Right renal cortex interstitium (tissue), 3 donors: Measurements from ENCODE around the gene TBX4. TPM values are rescaled to one million over a fixed set of nuclear protein-coding genes. Genes with fewer than 3 reads are reported as not detected.
"Not testable (repeated sequence)": the region's sequence is repeated elsewhere in the genome, so short reads cannot be mapped to it uniquely, and the experiment has no call there.

Experiments
- DNase-seq, 3 donors: peaks; one replicate each; pipeline ENCODE4 v3.0.0-alpha.2; 2013; ENCODE audit warnings: low read depth in 3 of 3, low spot score in 2 of 3
- polyA plus RNA-seq, 3 donors: library from polyadenylated mRNA; unstranded; fragments of 120-200 nt; gene quantifications; one replicate each; pipeline ENCODE4 v1.2.1, GENCODE V29; 2013; ENCODE audit not compliant: insufficient read length in 3 of 3

TBX4 gene
- polyA plus RNA-seq, 3 donors, result 0.07 to 0.31 (median 0.26) TPM

DNA sequence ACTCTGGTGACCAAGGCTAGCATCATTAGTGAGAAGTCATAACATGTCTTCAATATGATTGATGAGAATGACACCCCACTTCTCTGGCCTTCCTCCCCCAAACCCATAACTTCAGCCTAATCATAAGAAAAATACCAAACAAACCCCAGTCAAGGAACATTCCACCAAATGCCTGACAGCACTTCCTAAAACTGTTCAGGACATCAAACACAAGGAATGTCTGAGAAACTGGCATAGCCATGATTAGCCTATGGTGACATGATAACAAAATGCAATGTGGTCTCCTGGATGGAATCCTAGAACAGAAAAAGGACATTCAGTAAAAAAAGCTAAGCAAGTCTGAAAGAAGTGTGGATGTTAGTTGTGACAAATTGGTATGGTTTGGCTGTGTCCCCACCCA, 24.7 kb upstream of the TBX4 start:
- no peak for DNase-seq

DNA sequence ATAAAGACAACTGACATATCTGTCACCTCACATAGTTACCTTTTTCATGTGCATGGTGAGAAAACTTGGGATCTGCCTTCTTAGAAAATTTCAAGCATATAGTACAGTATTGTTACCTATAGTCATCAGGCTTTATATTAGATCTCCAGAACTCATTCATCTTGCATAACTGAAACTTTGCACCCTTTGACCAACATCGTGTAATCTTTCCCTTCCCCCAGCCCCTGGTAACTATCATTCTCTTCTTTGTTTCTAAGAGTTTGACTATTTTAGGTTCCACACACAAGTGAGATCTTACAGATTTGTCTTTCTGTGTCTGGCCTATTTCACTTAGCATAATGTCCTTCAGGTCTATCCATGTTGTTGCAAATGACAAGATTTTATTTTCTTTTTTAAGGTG, 22.9 kb upstream of the TBX4 start:
- no peak for DNase-seq

DNA sequence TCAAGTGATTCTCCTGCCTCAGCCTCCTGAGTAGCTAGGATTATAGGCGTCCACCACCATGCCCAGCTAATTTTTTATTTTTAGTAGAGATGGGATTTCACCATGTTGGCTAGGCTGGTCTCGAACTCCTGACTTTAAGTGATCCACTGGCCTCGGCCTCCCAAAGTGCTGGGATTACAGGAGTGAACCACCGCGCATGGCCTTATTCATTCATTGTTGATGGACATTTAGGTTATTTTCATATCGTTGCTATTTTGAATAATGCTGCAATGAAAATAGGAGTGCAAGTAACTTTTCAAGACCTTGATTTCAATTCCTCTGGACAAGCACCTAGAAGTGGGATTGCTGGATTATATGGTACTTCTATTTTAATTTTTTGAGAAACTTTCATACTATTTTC, 22.4 kb upstream of the TBX4 start:
- not testable (repeated sequence) for DNase-seq

DNA sequence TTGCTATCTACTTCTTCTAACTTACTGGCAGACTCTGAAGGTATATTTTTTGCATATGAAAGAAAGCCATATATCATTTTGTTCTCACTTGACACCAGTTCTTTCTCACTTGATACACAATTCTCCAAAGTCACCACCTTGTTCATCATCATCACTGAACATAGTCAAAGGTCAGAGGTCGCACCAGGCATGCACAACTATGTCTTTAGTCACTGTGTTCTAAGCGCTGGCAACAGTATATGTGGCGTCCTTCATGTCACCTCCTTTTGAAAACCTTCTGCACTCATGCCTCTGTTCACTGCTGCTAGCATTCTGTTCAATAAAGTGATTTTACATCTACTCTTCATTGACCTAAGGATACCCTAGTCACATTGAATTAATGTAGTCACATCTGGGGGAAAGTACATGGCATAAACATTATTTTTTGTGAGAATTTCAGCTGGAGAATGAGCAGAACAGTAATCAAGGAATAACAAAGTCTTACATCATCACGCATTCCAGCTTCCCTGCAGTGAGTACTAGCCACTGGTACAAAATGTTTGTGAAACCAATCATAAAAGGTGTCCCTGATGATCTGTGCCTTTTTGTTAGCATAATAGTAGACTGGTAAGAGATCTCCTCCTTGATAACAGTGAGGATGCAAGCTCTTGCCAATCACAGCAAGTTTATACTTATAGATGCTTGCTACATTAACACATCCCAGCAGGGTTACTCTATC, 20.5 kb upstream of the TBX4 start:
- DNase-seq, result no peak

DNA sequence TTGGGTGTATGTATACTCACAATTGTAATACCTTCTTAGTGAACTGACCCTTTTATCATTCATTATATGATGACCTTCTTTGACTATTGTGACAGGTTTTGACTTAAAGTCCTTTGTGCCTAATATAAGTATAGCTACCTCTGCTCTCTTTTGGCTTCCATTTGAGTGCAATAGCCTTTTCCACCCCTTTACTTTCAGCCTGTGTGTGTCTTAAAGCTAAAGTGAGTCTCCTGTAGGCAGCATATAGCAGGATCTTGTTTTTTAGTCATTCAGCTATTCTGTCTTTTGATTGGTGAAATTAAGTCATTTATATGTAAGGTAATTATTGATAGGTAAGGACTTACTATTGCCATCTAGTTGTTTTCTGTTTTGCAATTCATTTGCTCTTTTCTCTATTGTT, 15.9 kb upstream of the TBX4 start:
- no peak for DNase-seq

DNA sequence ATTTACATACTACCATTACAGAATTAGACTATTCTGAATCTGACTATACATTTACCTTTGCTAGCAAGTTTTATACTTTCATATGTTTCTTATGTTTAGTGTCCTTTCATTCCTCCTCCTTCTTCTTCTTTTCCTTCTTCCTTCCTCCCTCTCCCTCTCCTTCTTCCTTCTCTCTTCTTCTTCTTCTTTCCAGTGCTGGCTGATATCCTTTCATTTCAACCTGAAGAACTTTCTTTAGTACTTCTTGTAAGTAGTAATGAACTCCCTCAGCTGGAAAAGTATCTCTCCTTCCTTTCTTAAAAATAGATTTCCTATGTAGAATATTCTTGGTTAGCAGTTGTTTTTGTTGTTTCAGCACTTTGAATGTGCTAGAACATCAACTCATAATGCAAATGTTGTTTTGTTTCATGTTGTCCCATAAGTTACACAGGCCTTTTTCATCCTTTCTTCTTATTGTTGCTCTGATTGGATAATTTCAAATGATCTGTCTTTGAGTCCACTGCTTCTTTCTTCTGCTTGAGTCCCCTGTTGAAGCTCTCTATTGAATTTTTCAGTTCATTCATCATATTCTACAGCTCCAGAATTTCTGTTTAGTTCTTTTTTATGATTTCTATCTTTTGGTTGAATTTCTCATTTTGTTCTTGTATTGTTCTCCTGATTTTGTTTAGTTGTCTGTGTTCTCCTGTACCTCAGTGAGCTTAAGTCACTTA, 15.1 kb upstream of the TBX4 start:
- DNase-seq, result no peak

DNA sequence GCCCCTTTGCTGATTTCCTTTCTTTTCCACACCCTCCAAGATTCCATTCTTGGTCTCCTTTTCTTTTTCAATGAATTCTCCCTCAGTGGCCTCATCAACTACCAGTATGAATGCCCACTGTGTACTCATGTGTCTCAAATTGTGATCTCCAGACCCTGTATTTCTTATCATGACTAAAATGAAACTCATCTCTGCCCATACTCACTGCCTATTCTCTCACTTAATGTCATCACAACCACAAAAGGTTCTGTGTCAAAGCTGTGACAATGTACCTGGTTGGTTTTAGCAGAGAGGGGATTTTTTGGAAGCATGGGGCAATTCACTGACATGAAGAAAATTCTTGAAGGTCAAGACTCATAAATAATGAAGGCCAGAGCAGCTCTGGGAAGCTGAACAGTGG, 11.5 kb upstream of the TBX4 start:
- DNase-seq, result no peak

DNA sequence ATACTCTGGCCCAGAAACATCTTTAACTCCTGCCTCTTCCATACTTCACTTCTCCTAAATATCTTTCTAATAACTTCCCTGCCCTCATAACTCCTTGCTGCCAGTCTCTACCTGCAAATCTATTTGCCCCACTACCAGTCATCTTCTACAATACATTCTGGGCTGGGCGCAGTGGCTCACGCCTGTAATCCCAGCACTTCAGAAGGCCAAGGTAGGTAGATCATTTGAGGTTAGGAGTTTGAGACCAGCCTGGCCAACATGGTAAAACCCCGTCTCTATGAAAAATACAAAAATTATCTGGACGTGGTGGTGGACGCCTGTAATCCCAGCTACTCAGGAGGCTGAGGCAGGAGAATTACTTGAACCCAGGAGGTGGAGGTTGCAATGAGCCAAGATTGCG, 10.7 kb upstream of the TBX4 start:
- not testable (repeated sequence) for DNase-seq

DNA sequence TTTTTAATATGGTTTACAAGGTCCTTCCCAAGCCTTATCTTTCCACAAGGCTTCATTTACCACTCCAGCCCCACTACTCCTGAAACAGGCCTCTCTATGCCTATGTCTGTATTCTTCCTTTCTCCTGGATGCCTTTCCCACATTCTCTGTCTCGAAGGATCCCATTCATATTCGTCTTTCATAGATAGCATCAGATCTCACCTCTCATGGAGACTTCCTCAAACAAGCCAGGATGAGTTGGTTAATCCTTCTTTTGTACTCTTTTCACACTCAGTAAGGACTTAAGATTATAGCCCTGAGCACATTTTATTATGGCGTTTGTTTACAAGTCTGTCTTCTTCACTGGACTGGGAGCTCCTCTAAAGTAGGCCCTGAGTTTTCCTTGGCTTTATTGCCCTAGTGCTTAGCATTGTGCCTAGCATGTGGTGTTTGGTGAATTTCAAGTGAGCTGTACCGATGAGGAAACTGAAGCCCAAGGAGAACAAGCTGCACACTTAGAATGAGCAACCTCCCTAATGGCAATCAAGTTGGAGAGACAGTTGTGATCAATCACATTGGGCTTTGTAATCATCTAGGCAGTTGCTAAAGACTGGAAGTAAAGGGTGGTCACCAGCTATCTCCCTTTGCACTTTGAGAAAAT, 10.0 kb upstream of the TBX4 start:
- DNase-seq, result no peak

DNA sequence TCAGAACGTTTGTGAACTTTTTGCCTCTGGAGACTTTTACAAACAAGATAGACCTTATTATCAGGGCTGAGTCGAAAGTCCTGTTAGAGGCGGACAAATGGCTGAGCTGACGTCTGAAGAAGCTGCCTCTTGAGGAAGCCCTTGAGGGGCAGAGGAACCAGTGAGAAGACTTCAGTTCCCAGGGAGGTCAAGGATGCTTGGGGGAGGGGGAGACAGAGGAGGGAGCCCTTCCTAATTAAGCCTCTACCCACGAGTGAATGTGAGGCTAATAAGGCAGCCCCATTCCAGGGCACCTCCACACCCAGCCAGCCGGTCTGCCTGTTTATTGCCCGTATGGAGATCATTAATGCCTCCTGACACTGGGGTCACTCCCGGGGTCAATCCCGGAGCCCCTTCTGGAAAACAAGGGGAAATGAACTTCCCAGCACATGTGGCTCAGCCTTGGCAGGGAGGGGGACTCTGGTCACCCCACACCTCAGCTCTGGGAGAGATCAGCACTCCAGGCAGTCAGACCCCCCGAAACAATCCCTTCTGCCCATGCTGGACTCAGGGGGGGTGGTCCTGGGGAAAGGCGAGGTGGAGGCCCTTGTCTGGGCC, 9.2 kb upstream of the TBX4 start:
- no peak for DNase-seq

DNA sequence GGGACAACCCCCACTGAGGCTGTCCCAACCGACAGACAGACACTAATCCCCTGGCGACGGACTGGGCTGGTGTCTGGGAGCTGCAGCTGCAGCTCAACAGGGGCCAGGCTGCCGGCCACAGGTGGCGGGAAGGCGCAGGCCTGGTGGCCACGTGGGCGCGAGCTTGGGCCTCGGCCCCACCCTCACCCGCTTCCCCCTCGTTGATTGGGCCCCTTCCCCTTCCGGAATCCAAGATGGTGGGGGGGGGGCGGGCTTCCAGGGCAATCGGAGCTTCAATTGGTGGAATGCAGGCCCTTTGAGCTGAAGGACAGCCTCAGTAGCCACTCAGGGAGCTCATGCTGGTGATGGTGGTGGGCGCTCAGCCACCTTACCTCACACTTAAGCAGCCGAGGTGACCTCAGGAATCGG, 8.7 kb upstream of the TBX4 start:
- DNase-seq, result no peak

DNA sequence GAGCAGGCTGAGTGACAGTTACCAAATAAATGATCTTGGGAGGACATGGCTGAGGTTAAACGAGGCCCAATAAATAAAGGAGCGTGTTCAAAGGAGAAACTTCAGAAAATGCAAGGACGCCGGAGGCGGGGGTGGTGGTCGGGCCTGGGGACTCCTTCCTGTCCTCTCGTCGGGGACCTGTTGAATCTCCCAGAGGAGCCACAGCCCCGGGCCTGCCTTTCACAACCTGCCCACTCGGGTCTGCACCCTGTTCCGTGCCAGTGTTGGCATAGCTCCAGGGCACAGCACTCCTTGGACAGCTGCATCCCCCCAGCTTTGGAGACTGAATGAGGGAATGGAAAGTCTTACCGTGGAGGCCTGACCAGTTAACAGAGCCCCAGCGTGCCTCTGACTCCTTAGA, 8.1 kb upstream of the TBX4 start:
- no peak for DNase-seq

DNA sequence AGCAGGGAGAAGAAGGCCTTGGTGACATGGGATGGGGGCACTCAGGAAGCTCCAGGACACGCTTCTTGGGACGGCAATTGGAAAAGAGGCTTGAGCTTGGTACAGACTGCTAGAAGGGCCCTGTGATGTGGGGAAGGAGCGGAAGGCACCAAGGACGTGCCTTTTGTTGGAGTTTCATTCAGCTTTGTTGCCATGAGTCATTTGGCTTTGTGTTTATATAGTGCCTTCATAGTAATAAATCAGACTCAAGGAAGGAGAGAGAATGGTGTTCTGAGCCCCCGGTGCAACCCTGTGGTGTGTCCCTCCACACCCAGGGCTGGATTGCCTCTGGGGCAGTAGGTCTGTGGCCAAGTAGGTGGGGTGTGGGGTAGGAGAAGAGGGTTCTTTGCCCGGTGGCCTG, 7.4 kb upstream of the TBX4 start:
- no peak for DNase-seq

DNA sequence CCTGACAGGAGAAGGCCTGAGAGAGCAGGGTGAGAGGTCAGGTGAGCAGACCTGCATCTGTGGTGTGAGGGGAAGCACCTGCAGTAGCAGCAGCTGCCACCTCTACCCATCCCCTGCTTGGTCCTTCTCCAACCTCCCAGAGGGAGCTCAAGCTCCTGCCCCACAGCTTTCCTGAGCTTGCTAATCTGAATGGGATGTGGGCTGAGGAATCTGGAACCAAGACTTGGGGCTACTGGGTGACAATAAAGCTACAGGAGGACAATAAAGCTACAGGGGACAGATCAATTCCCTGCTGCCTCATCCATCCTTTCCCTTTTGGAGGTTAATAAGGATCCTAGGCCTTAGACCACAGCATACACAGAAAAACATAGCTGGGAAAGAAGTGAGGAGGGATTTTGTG, 4.9 kb upstream of the TBX4 start:
- no peak for DNase-seq

DNA sequence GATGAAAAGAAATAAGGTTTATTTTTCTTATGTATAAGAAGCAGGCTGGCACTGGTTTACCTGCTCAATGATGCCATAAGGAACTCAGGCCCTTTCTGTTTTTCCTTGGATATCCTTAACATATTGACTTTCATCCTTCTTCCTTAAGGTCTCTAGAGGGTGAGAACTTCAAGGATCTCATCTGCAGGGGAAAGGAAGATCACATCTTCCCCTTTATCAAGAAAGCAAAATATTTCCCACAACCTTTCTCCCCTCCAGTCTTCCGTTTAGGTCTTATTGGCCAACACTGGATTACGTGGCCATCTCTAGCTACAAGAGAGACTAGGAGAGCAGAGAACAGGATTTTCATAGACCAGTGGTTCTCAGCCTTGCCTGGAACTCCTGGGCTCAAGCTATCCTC, 4.2 kb upstream of the TBX4 start:
- no peak for DNase-seq

DNA sequence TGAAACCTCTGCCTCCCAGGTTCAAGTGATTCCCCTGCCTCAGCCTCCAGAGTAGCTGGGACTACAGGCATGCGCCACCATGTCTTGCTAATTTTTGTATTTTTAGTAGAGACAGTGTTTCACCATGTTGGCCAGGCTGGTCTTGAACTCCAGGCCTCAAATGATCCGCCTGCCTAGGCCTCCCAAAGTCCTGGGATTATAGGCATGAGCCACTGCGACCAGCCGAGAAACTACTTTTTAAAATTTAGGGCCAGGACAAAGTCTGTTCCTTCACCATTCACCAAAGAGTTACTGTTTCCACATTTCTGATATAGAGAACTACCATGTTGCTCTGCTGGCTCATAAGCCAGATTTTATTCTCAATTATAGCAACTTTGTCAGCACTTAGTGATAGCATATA, 3.1 kb upstream of the TBX4 start:
- DNase-seq, result not testable (repeated sequence)

DNA sequence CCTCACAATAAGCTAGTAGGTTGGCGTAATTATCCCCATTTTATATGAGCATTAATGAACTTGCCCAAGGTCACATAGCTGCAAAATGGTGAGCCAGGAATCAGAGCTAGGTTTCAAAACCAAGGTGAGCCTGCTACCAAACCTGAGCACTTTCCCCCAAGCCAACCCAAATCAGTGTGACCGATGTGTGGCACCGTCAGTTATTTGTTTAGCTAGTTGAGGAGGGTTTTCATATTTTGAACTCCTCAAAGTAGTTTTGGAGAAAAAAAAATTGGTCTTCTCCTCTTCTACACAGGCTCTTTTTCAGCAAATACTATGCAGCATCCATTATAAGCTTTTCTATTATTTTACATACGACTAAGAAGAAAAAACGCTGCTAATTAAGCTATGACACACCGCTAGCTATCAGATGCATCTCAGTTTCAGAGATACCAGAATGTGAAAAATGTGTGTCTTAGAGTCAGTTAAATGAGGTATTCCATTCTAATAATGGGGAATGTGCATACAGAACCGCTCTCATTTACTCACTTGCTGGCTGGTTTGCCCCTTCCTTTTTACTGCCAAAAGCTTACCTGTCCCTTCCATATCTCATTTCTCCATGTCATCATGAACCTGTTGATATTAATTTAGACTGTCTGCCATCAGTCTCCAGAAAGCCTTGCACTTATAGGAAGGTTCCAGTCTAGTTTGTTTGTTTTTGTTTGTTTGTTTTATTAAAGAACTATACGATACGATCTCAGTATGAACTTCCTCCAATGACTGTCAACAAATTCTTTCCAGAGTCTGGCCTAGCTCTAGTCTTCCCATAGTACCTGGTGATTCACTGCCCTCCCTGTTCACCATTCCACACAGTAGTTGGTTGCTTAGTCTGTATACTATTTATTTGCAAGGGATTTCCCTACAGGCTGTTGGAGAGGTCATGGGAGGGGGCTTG, 2.2 kb upstream of the TBX4 start:
- no peak for DNase-seq

DNA sequence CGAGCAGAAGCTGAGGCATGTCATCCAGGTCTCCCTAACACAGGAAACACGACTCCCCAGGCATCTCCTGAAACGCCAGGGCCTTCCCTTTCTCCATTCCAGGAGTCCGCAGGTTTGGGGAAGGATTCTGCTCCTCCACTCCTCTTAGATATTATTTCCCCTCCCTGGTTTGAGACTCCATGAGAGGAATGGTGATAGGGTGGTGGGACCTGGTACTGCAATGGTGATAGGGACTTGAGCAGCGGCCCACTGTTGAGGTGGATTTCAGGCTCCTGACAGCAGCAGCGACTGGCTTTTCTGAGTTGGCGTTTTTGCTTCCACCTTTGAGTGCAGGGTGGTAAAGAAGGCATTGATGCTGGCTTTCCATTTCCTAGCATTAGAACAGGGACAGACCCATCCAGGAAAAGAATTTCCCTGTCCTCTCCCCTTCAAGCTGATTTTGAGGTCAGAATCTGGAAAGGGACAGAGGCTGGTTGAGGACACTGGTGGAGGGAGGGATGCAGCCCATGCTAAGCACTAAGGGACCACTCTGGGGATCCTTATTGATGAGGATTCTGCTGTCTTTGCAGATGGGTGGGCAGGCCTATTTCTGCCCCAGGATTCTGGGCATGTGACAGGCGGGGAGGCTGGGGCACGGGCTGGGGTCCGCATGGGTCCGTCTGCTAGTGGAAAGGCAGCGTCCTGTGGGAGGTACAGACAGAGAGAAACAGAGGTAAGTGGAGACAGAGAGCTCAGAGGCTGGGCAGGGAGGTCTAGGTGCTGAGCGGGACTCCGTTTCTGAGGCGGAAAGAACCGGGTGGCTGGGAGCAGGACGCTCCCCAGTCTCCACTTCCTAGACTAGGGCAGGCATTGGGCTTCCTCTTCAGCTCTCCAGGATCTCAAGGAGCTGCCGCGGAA, 1.3 kb upstream of the TBX4 start:
- DNase-seq, result no peak

DNA sequence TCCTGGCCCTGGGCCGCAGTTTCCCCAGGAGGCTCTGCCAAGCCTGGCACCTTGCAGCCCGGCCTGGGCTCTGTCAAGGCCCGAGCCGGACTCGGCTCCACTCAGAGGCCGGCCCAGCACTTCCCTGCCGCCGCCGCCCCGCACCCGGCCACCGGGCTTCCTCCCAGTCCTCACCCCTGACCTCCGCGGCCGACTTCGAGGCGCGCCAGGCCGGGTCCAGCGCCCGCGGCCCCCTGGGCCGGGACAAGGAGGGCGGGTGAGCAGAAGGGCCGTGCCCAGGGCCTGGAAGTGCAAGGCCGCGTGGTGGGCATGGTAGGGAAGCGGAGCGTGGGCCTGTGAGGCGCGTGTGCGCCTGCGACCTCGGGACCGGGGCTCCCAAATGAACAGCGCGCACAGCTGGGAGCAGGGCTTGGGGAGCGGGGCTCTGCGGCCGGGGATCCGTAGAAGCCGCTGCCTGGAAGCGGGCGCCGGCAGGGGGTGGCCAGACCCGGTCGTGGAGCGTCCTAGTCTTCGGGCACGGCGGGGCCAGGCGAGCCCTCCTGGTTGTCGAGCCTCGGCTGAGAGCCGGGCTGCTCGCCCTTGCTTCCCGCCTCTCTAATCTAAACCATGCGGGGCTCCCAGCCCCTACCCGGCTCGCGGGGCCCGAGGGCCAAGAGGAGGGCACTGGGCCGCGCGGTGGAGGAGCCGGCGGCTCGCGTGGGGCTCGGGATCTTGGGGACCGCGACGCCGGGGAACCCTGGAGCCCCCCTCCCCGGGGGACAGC, 503 bp upstream of the TBX4 start:
- no peak for DNase-seq
